Measurements from ENCODE around the gene ZNF844. TPM values are rescaled to one million over a fixed set of nuclear protein-coding genes. Genes with fewer than 3 reads are reported as not detected.

ZNF844 gene
- total RNA-seq, 2 donors from 2014 or later: 8.3 to 12.4 TPM

- no peaks in the 10 kb centered on the region for H3K36me3 ChIP-seq
- DNase-seq: no peak
- no peaks in the 10 kb centered on the region for H3K4me1 ChIP-seq
- no peak overlapping the region for H3K9ac ChIP-seq (ENCODE audit: low read depth in 2 of 2, low read length in 2 of 2)
- H3K9me3 ChIP-seq: no peaks in the 10 kb centered on the region
- H3K27me3 ChIP-seq: no peaks in the 10 kb centered on the region
- TF ChIP-seq CTCF (IDR thresholded peaks at IDR 0.05): no peak
- intact Hi-C loops (cut with DNase I): no loop called here
- H3K4me3 ChIP-seq: no peak overlapping the region
- H3K27ac ChIP-seq: no peak overlapping the region
These were observed 48.6 kb downstream of the ZNF844 start for GRCh38 chr19:12113121-12113520.

- Histone ChIP-seq H3K9me3 (no peaks in the 10 kb centered on the region), H3K4me1 (no peaks in the 10 kb centered on the region), H3K4me3 (no peak overlapping the region), H3K27me3 (no peaks in the 10 kb centered on the region), H3K27ac (no peak overlapping the region), H3K36me3 (no peaks in the 10 kb centered on the region), H3K9ac (ENCODE audit: low read depth in 2 of 2, low read length in 2 of 2) (no peak overlapping the region)
- no peak for TF ChIP-seq CTCF (IDR thresholded peaks at IDR 0.05)
- no peak for DNase-seq
- intact Hi-C loops (cut with DNase I): no loop called here
These were observed 52.9 kb downstream of the ZNF844 start for GRCh38 chr19:12117201-12117970.

GRCh38 chr19:12126707-12127106 is 62.2 kb downstream of the ZNF844 start:
- Histone ChIP-seq H3K9me3 (no peaks in the 10 kb centered on the region), H3K36me3 (no peaks in the 10 kb centered on the region), H3K4me1 (no peaks in the 10 kb centered on the region), H3K4me3 (no peak overlapping the region), H3K27ac (no peak overlapping the region), H3K9ac (ENCODE audit: low read depth in 2 of 2, low read length in 2 of 2) (no peak overlapping the region), H3K27me3 (no peaks in the 10 kb centered on the region)
- intact Hi-C loops (cut with DNase I): no loop called here
- peak; percentile 20 for TF ChIP-seq CTCF (IDR thresholded peaks at IDR 0.05)
- DNase-seq: peak; percentile 26

Other genes starting within 250 kb of the ZNF844 start
- 1 to 10 TPM; 7.6 to 8.8 TPM for gene ZNF439, start 216.0 kb upstream of the ZNF844 start, total RNA-seq
- gene ZNF69, start 176.9 kb upstream of the ZNF844 start, total RNA-seq: 10 to 100 TPM; 17.6 to 22.6 TPM
- gene ZNF700, start 139.6 kb upstream of the ZNF844 start, total RNA-seq: 10 to 100 TPM; 13.4 to 17.1 TPM
- gene ZNF763, start 99.7 kb upstream of the ZNF844 start, total RNA-seq: 1 to 10 TPM; 2.5 to 4.1 TPM
- gene ZNF433, start 29.1 kb upstream of the ZNF844 start, total RNA-seq: 1 to 10 TPM; 2.0 to 3.5 TPM
- gene ZNF878, start 11.8 kb upstream of the ZNF844 start, total RNA-seq: 1 to 10 TPM in 1 of 2 donors, under 1 TPM in 1; 0.32 to 1.1 TPM
- gene ZNF20, start 75.6 kb downstream of the ZNF844 start, total RNA-seq: 1 to 10 TPM; 3.4 to 4.8 TPM
- gene ZNF625, start 92.0 kb downstream of the ZNF844 start, total RNA-seq: 1 to 10 TPM; 2.0 to 4.6 TPM
- gene ZNF136, start 98.4 kb downstream of the ZNF844 start, total RNA-seq: 1 to 10 TPM; 4.6 to 7.1 TPM
- 10 to 100 TPM; 13.8 to 15.4 TPM for gene ZNF44, start 230.2 kb downstream of the ZNF844 start, total RNA-seq